ENCODE measurements around the gene SOX30. TPM values are rescaled to one million over a fixed set of nuclear protein-coding genes. Genes with fewer than 3 reads are reported as not detected.
A peak's percentile ranks its signal among the peaks of the same experiment; 100 is the strongest.

SOX30 gene
- polyA plus RNA-seq, 2 of the 4 experiments (the other 2 are of a cell fraction) = 0.08 to 0.10 TPM

GRCh38 chr5:157598350-157598936 lies 53.8 kb downstream of the SOX30 start:
- no peaks in the 10 kb centered on the region for H3K9me3 ChIP-seq
- no peak for DNase-seq (ENCODE audit: low read depth in 1 of 2, low spot score in 1 of 2)
- WGBS (ENCODE audit: missing lambda C conversion rate) = 79% methylated on average over 2 of the region's 2 CpGs
- POLR2A ChIA-PET = no interaction called here
- no peak for FAIRE-seq
- no peak overlapping the region for H3K4me2 ChIP-seq
- CTCF ChIA-PET = no interaction called here
- no peak for TF ChIP-seq CTCF (IDR thresholded peaks at IDR 0.05)
- TF ChIP-seq MAFK (IDR thresholded peaks at IDR 0.05; ENCODE audit: partially characterized antibody) = peak; percentile 57
- no peak overlapping the region; a peak in 1 of 6 replicates for H3K27ac ChIP-seq
- no peak overlapping the region for H3K4me3 ChIP-seq
- peaks cover 7% of the 10 kb centered on the region for H3K4me1 ChIP-seq
- ATAC-seq = no peak

- ATAC-seq (no peak), FAIRE-seq (no peak), DNase-seq (ENCODE audit: low read depth in 1 of 2, low spot score in 1 of 2) (no peak)
- ChIA-PET POLR2A (no interaction called here), CTCF (interaction anchor here (1.0 kb wide), 1 partner anchor 72 kb away, joined by 4 read pairs; no protein-coding TSS in a partner anchor)
- H3K4me2 ChIP-seq = no peak overlapping the region
- H3K27ac ChIP-seq = no peak overlapping the region
- 77% methylated on average over 1 of the region's 1 CpG for WGBS (ENCODE audit: missing lambda C conversion rate)
- no peak overlapping the region for H3K4me3 ChIP-seq
- no peaks in the 10 kb centered on the region; the same call in 2 of the 3 replicates for H3K4me1 ChIP-seq
- H3K9me3 ChIP-seq = no peaks in the 10 kb centered on the region
- TF ChIP-seq RNF2 (IDR thresholded peaks at IDR 0.05; ENCODE audit: borderline replicate concordance, low read depth) = no peak
- no peak for TF ChIP-seq HEYL (CRISPR knock-in tag; IDR thresholded peaks at IDR 0.05)
- no peak for TF ChIP-seq REST (IDR thresholded peaks at IDR 0.05)
- no peak for TF ChIP-seq BHLHE40 (IDR thresholded peaks at IDR 0.05; ENCODE audit: low read depth, low read length)
- no peak for TF ChIP-seq CBX2 (IDR thresholded peaks at IDR 0.05; ENCODE audit: borderline replicate concordance, low read depth)
- no peak for TF ChIP-seq PBX3 (IDR thresholded peaks at IDR 0.05)
- no peak for TF ChIP-seq CBX8 (IDR thresholded peaks at IDR 0.05)
- no peak for TF ChIP-seq EP300 (IDR thresholded peaks at IDR 0.05)
- TF ChIP-seq JUN (IDR thresholded peaks at IDR 0.05) = no peak
- no peak for TF ChIP-seq EHMT2 (IDR thresholded peaks at IDR 0.05; ENCODE audit: low read depth)
- TF ChIP-seq MAZ (IDR thresholded peaks at IDR 0.05; ENCODE audit: borderline replicate concordance, low read depth, low read length) = no peak
- TF ChIP-seq SREBF2 (IDR thresholded peaks at IDR 0.05) = no peak
- TF ChIP-seq GATA3 (IDR thresholded peaks at IDR 0.05; ENCODE audit: borderline replicate concordance) = no peak
- TF ChIP-seq PHF8 (IDR thresholded peaks at IDR 0.05; ENCODE audit: borderline replicate concordance, low read depth) = no peak
- TF ChIP-seq NFE2L2 (conservative IDR thresholded peaks at IDR 0.05; ENCODE audit: low read length) = no peak
- no peak for TF ChIP-seq MAX (IDR thresholded peaks at IDR 0.05)
- TF ChIP-seq MYC (IDR thresholded peaks at IDR 0.05; ENCODE audit: borderline replicate concordance, low read length) = no peak
- no peak for TF ChIP-seq RFX5 (IDR thresholded peaks at IDR 0.05)
- no peak for TF ChIP-seq CHD4 (IDR thresholded peaks at IDR 0.05; ENCODE audit: borderline replicate concordance)
- TF ChIP-seq ZSCAN20 (CRISPR knock-in tag; IDR thresholded peaks at IDR 0.05) = no peak
Observed at GRCh38 chr5:157597277-157597676, 55.0 kb downstream of the SOX30 start.

Measured in A549 (cell line).